Measurements from ENCODE around the gene MAP2K5.

Gene MAP2K5

DNA sequence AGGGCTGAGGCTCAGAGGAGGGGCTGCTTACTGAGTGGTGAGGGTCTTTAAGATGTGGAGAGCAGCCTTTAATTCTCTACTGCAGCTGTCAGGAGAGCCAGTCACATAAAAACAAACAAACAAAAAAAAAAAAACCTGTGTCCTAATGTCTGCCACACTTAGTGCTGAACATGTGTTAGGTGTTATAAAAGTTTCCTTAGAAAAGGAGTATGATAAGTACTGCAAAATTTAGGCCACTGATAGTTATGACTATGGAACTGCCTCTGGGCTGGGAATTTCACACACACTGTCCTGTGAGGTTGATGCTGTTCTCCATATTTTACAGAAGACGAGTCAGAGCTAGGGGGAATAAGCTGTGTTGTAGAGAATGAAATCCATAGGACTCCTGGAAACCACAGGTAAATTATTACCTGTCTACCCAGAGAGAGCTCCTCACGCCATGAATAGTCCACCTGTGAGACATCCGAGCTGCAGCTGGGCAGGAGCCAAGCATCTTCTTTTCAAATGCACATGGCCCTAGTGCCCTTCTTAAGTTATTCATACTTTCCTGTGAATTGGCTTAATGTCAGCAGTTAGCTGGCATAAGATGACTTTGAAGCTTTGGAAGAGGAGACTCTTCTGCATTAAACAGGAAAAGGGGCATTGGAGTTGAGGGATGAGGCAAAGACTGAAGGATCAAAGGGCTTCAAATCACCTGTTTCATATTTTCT, 248.3 kb downstream of the MAP2K5 start:
- DNase-seq: no peak

- no peak for DNase-seq
These were observed 249.9 kb downstream of the MAP2K5 start for GRCh38 chr15:67792250-67792942.

DNA sequence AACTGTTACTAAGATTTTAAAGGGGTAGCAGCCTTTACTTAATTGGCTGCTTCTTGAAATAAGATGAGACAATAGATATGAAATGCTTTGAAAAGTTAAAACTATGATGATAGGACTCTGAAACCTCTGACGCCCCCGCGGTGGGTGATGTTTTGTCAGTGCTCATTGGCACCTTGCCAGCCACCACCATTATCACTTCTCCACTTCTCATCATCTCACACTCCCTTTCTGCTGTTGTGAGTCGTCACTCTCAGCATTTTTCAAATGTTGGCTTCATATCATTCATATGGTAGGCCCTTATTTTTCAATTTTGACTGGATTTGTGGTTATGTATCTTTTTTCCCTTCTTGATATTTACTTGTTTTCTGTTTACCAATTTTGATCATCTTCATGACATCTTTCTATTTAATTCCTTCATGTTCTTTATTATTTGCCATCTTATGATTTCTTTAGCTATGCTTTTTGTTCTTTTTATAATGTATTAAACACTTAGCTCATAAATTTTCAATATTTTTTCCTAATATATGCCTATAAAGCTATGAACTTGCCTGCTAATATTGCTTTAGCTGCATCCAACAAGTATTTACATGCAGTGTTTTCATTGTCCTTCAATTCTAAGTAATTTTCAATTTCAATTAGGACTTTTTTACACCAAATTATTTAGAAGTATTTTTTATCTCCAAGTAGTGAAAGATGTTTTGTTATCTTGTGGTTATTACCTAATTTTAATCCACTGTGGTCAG, 252.5 kb downstream of the MAP2K5 start:
- DNase-seq: no peak

DNA sequence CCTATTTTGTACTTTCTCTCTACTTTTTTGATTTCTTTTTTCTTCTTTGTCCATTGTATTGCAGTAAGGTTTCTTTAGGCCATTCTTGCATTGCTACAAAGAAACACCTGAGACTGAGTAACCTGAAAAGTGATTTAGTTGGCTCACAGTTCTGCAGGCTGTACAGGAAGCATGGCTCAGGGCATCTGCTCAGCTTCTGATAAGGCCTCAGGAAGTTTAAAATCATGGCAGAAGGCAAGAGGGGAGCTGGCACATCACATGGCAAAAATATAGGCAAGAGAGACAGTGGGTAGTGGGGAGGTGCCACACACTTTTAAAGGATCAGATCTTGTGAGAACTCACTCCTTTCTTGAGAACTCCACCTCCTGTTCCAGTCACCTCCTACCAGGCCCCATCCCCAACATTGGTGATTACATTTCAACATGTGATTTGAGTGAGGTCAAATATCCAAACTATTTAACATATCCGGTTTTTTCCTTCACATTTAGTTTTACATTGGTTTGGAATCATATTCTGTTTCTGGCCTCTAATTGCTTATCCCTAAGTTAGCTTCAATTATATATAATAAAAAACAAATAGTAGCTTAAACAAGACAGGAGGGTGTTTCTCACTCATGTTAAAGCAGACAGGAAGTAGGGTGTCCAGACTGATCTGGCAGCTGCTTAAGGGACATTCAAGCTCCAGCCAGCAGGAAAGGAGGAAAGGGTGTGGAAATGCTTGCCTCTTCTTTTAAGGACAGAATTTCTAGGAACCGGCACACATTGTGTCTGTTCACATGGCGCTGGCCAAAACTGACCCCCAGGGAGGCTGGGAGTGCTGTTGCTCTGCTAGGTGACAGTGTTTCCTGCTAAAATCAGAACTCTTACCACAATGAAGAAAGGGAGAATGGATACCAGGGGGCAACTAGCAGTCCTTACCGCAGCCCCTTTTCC, 254.0 kb downstream of the MAP2K5 start:
- no peak for DNase-seq

GRCh38 chr15:67799801-67800205, 257.3 kb downstream of the MAP2K5 start:
- no peak for DNase-seq

- DNase-seq: no peak
These were observed 258.6 kb downstream of the MAP2K5 start for GRCh38 chr15:67801142-67801541.

- DNase-seq: no peak
These were observed 259.7 kb downstream of the MAP2K5 start for GRCh38 chr15:67801926-67802914.

- DNase-seq: no peak
These were observed 260.8 kb downstream of the MAP2K5 start for GRCh38 chr15:67803299-67803698.

DNA sequence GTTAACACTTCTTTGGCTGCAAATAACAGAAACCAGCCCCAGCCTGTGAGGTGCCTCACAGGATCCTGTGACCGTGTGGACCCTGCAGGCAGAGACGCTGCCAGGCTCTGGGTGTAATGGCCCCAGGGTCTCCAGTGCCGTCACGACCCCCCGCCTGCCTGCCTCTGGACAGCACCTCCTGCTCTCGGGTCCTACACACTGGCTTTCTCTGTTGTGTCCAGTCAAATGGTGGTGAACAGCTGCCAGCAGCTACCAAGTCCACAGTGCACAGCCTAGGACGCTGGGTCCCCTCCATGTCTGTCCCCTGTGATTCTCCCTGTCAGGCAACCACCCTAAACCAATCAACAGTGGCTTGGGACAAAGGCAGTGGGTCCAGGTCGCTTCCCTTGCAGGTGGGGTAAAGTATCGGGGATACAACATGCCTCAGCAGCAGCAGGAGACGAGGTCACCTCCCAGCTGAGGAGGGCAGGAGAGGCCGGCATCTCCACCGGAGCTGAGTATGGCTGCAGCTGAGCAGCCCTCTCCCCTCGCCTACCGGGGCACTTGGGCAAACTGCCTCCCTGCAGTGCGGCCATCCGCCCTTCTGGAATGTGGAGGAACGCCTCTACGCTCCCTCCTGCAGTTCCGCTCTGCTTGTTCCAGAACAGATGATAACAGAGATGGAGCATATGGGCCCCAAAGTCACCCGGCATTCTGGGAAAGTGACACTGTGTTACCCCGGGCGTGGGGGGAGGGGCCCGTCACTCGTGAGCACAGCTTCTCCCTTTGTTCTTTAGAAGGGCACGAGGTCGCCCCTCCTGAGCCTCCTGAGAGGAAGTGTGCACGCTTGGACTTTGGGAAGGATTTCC, 261.7 kb downstream of the MAP2K5 start:
- no peak for DNase-seq

GRCh38 chr15:67805008-67805665, 262.6 kb downstream of the MAP2K5 start:
- no peak for DNase-seq

- no peak for DNase-seq
These were observed 263.4 kb downstream of the MAP2K5 start for GRCh38 chr15:67805666-67806516.

GRCh38 chr15:67806536-67806935, 264.0 kb downstream of the MAP2K5 start:
- no peak for DNase-seq

GRCh38 chr15:67807141-67807540, 264.6 kb downstream of the MAP2K5 start:
- DNase-seq: no peak

GRCh38 chr15:67807836-67808235, 265.3 kb downstream of the MAP2K5 start:
- DNase-seq: no peak

DNA sequence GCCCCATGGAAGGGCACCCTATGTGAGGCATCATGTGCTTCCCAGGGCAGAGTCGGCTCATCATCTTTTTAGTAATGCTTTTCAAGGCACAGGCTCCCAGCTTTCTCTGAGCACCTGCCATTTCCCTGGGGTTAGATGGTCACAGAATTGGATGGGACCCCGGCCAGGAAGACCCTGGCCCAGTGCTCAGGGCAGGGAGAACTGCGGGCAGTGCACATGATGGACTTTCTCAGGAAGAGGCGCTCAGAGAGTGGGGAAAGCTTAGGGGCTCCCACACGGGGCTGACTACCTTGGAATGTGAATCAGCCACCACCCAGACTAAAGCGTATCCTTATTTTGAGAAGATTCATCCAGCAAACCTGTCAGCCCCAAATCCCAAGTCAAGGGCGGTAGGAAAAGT, 266.3 kb downstream of the MAP2K5 start:
- no peak for DNase-seq

GRCh38 chr15:67809441-67809840, 266.9 kb downstream of the MAP2K5 start:
- DNase-seq: no peak

- no peak for DNase-seq
These were observed 267.4 kb downstream of the MAP2K5 start for GRCh38 chr15:67809866-67810265.

GRCh38 chr15:67812241-67812644, 269.7 kb downstream of the MAP2K5 start:
- DNase-seq: no peak

DNA sequence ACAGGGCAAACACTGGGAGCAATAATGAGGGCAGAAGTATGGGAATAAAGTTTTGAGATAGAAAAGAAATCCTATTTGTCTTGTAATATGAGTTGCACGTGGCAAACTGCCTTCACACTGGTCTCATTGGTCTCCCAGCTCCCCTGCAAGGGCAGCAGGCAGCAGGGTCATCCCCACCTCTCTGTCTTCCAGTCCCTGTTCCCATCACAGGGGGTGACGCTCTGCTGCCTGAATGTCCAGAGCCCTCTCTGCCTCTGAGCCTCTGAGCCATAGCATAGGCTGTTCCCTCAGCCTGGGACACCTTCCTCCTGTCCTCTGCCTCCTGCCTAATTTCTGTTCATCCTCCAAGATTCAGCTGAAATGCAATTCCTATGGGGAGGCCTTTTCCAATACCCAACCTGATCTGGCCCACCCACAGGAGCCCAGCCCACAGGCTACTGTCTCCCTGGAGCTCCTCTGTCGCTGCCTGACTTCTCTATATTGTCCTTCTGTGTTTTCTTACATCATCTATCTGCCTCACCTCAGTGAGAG, 270.7 kb downstream of the MAP2K5 start:
- no peak for DNase-seq
